ENCODE data around the gene C1QTNF12.

C1QTNF12 gene

DNA sequence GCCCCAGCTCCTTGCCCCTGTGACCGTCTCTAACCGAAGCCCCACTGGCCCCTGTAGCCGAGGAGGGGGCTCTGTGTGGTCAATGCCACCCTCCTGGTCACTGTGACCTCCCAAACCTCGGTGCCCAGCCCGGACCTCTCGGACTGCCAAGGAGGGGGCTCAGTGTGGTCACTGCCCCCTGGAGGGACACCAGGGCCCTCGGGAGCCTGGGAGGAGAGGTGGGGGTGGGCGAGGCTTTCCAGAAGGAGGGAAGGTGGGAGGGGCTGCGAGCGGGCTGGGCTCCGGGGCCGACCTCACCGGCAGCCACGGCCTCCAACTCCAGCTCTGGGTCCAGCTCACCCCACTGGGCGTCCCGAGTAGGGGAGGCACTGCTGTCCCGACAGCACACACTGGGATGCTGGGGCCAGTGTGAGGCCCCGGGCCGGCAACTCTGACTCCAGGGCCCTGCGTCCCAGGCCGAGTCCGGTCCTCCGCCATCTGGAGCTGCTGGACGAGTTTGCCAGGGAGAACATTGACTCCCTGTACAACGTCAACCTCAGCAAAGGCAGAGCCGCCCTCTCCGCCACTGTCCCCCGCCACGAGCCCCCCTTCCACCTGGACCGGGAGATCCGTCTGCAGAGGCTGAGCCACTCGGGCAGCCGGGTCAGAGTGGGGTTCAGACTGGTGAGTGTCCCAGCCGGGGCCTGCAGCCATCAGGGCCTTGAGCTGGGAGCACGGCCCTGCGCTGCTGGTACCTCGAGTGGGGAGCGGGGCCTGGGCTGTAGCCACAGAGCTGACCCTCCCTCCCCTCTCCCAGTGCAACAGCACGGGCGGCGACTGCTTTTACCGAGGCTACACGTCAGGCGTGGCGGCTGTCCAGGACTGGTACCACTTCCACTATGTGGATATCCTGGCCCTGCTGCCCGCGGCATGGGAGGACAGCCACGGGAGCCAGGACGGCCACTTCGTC lies 40.1 kb upstream of the C1QTNF12 start:
- ChIA-PET CTCF (interaction anchor here (1.1 to 1.9 kb wide), 4 partner anchors 10 to 292 kb away, joined by 3 to 5 read pairs (median 4); no protein-coding TSS in a partner anchor), POLR2A (interaction anchor here (0.5 kb wide), 1 partner anchor 599 kb away, joined by 5 read pairs; no protein-coding TSS in a partner anchor)
- no peak for DNase-seq (ENCODE audit: extremely low spot score)
- TF ChIP-seq, protein P1, sequence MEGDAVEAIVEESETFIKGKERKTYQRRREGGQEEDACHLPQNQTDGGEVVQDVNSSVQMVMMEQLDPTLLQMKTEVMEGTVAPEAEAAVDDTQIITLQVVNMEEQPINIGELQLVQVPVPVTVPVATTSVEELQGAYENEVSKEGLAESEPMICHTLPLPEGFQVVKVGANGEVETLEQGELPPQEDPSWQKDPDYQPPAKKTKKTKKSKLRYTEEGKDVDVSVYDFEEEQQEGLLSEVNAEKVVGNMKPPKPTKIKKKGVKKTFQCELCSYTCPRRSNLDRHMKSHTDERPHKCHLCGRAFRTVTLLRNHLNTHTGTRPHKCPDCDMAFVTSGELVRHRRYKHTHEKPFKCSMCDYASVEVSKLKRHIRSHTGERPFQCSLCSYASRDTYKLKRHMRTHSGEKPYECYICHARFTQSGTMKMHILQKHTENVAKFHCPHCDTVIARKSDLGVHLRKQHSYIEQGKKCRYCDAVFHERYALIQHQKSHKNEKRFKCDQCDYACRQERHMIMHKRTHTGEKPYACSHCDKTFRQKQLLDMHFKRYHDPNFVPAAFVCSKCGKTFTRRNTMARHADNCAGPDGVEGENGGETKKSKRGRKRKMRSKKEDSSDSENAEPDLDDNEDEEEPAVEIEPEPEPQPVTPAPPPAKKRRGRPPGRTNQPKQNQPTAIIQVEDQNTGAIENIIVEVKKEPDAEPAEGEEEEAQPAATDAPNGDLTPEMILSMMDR (IDR thresholded peaks at IDR 0.05; ENCODE audit: control extremely low read depth, extremely low read depth, low read depth, missing control alignments): no peak

DNA sequence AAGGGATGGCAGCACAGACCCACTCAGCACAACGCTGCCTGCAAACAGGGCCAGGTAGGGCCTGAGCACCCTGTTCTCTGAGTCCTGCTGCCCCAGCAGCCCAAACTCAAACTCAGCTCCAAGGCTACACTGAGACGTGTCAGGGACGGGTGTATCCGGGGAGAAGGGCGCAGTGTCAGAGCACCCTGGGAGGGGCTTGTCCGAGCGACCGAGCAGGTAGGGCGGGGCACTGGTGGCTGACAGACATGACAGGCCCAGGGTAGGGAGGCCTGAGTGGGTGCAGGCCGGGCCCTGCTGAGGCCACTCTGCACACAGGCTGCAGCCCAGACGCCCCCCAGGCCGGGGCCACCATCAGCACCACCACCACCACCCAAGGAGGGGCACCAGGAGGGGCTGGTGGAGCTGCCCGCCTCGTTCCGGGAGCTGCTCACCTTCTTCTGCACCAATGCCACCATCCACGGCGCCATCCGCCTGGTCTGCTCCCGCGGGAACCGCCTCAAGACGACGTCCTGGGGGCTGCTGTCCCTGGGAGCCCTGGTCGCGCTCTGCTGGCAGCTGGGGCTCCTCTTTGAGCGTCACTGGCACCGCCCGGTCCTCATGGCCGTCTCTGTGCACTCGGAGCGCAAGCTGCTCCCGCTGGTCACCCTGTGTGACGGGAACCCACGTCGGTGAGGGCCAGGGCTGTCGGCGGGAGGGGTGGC lies 39.2 kb upstream of the C1QTNF12 start:
- ChIA-PET POLR2A (no interaction called here), CTCF (interaction anchor here (1.7 kb wide), 1 partner anchor 14 kb away, joined by 5 read pairs; no protein-coding TSS in a partner anchor)
- TF ChIP-seq, protein P1 (IDR thresholded peaks at IDR 0.05; ENCODE audit: control extremely low read depth, extremely low read depth, low read depth, missing control alignments): no peak
- no peak for DNase-seq (ENCODE audit: extremely low spot score)

GRCh38 chr1:1285102-1285571 lies 38.6 kb upstream of the C1QTNF12 start:
- TF ChIP-seq, protein P1 (IDR thresholded peaks at IDR 0.05; ENCODE audit: control extremely low read depth, extremely low read depth, low read depth, missing control alignments): no peak
- ChIA-PET CTCF (interaction anchor here (1.7 kb wide), 1 partner anchor 15 kb away, joined by 5 read pairs; no protein-coding TSS in a partner anchor), POLR2A (no interaction called here)
- no peak for DNase-seq (ENCODE audit: extremely low spot score)

DNA sequence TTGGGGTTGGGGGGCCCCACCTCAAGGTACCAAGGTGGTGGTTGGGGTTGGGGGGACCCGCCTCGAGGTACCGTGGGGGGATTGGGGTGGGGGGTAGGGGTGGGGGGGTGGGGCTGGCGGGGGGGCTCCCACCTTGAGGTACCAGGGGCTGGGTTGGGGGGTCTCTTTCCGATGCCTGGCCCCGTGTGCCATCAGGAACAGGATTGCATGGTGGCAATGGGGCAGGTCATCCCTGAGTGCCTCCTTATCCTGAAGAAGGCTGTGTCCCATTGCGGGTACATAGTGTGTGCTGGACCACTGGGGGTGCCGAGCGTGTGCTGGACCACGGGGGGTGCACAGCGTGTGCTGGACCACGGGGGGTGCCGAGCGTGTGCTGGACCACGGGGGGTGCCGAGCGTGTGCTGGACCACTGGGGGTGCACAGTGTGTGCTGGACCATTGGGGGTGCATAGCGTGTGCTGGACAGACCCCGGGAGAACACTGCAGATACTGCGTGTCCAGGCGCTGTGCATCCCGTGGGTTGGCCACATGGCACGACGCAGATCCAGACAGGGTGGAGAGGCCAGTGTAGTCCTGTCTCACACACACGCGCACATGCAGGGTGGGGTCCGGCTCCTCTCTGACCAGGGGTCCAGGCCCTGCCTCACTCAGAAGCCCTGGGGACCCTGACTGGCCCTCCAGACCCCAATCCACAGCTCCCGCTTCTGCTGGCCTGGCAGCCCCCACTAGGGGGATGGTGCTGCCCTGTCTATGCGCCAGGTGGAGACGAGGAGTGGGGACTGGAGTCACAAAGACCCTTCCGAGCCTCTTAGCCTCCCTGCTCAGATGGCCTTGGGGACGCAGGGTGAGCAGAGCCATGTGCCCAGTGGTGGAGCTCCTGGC lies 37.9 kb upstream of the C1QTNF12 start:
- TF ChIP-seq, protein P1 (IDR thresholded peaks at IDR 0.05; ENCODE audit: control extremely low read depth, extremely low read depth, low read depth, missing control alignments): no peak
- no peak for DNase-seq (ENCODE audit: extremely low spot score)
- POLR2A ChIA-PET: no interaction called here
- CTCF ChIA-PET: interaction anchor here (1.7 kb wide), 2 partner anchors 15 to 162 kb away, joined by 5 to 6 read pairs; no protein-coding TSS in a partner anchor

GRCh38 chr1:1283821-1284220 lies 37.3 kb upstream of the C1QTNF12 start:
- TF ChIP-seq, protein P1 (IDR thresholded peaks at IDR 0.05; ENCODE audit: control extremely low read depth, extremely low read depth, low read depth, missing control alignments): peak; percentile 16
- POLR2A ChIA-PET: no interaction called here
- peak; percentile 81 for DNase-seq (ENCODE audit: extremely low spot score)
- CTCF ChIA-PET: interaction anchor here (1.7 kb wide), 1 partner anchor 162 kb away, joined by 6 read pairs; no protein-coding TSS in a partner anchor

Data from GM10248 (cell line).